Measurements from ENCODE around the gene CIPC. TPM values are rescaled to one million over a fixed set of nuclear protein-coding genes. Genes with fewer than 3 reads are reported as not detected.

Gene CIPC
- total and polyA plus RNA-seq, 9 of the 15 experiments (the other 6 are each of a cell fraction or from before 2014, with no cell fraction given) = 5.0 to 16.9 (median 10.7) TPM

GRCh38 chr14:77153802-77154201, 55.7 kb downstream of the CIPC start:
- H3K9me1 ChIP-seq (ENCODE audit: control insufficient read depth, insufficient read depth, low read length) = no peaks in the 10 kb centered on the region
- no peak for FAIRE-seq

More at GRCh38 chr14:77153802-77154201, 55.7 kb downstream of the CIPC start:
- WGBS (ENCODE audit: insufficient coverage, low coverage, missing lambda C conversion rate) = 0% methylated on average over 3 of the region's 3 CpGs
- TF ChIP-seq HNRNPLL (IDR thresholded peaks at IDR 0.05; ENCODE audit: low read depth, low read length, poor library complexity, severe bottlenecking) (no peak), RBM25 (IDR thresholded peaks at IDR 0.05; ENCODE audit: low read depth, low read length, severe bottlenecking) (peak; percentile 96), ETV1 (tag; conservative IDR thresholded peaks at IDR 0.05; ENCODE audit: low read depth) (0 out of 2 replicates have a peak, but pooled peaks have one; percentile 12)
- TF ChIP-seq, protein P1, sequence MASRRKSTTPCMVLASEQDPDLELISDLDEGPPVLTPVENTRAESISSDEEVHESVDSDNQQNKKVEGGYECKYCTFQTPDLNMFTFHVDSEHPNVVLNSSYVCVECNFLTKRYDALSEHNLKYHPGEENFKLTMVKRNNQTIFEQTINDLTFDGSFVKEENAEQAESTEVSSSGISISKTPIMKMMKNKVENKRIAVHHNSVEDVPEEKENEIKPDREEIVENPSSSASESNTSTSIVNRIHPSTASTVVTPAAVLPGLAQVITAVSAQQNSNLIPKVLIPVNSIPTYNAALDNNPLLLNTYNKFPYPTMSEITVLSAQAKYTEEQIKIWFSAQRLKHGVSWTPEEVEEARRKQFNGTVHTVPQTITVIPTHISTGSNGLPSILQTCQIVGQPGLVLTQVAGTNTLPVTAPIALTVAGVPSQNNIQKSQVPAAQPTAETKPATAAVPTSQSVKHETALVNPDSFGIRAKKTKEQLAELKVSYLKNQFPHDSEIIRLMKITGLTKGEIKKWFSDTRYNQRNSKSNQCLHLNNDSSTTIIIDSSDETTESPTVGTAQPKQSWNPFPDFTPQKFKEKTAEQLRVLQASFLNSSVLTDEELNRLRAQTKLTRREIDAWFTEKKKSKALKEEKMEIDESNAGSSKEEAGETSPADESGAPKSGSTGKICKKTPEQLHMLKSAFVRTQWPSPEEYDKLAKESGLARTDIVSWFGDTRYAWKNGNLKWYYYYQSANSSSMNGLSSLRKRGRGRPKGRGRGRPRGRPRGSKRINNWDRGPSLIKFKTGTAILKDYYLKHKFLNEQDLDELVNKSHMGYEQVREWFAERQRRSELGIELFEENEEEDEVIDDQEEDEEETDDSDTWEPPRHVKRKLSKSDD (conservative IDR thresholded peaks at IDR 0.05; ENCODE audit: low read length) = no peak
- TF ChIP-seq, protein P2, sequence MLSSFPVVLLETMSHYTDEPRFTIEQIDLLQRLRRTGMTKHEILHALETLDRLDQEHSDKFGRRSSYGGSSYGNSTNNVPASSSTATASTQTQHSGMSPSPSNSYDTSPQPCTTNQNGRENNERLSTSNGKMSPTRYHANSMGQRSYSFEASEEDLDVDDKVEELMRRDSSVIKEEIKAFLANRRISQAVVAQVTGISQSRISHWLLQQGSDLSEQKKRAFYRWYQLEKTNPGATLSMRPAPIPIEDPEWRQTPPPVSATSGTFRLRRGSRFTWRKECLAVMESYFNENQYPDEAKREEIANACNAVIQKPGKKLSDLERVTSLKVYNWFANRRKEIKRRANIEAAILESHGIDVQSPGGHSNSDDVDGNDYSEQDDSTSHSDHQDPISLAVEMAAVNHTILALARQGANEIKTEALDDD (IDR thresholded peaks at IDR 0.05) = no peak
- Histone ChIP-seq H3K4me2 (ENCODE audit: insufficient read depth, low read length) (no peak overlapping the region), H3K9me3 (replicated peaks; ENCODE audit: control insufficient read depth, insufficient read depth, low read depth, low read length) (no peaks in the 10 kb centered on the region), H4K20me1 (replicated peaks; ENCODE audit: control insufficient read depth, insufficient read depth, low read length) (no peaks in the 10 kb centered on the region), H3K4me3 (no peak overlapping the region), H3K4me1 (replicated peaks in 1 of 2; ENCODE audit: control insufficient read depth in 2 of 2, insufficient read depth in 2 of 2, low read length in 2 of 2) (peaks cover 2 to 8% of the 10 kb centered on the region in 2 experiments; a peak in 3 of 5 replicates), H3K9ac (ENCODE audit: insufficient read depth in 1 of 2, low read depth in 2 of 2, low read length in 2 of 2) (no peak overlapping the region), H3K27me3 (ENCODE audit: control insufficient read depth in 2 of 2, insufficient read depth in 2 of 2, low read length in 2 of 2) (peaks cover 0 to 22% of the 10 kb centered on the region in 2 experiments; a peak in 2 of 5 replicates), H3K36me3 (ENCODE audit: control insufficient read depth, insufficient read depth, low read length) (no peaks in the 10 kb centered on the region), H3K79me2 (ENCODE audit: control insufficient read depth, insufficient read depth, low read length) (no peaks in the 10 kb centered on the region), H2AFZ (ENCODE audit: low read depth, low read length) (no peak overlapping the region), H3K27ac (ENCODE audit: extremely low read depth, low read depth, low read length) (no peak overlapping the region)
- in situ Hi-C loops (cut with MboI) (no loop called here), intact Hi-C loops (cut with micrococcal nuclease) (loop anchor here (2.0 to 5.0 kb wide), 4 partner anchors 58 to 398 kb away; no protein-coding TSS in a partner anchor)
- ChIA-PET POLR2A (interaction anchor here (0.7 to 1.4 kb wide), 2 partner anchors 10 to 161 kb away, joined by 3 to 6 read pairs; no protein-coding TSS in a partner anchor), CTCF (ENCODE audit: low intra/inter-chr PET ratio) (no interaction called here)
- no TSS peak for BruUV-seq (replicated peaks)
- no peak for ATAC-seq
- no peak for DNase-seq (ENCODE audit: extremely low read depth in 1 of 4, low spot score in 3 of 4)
